ENCODE data around the gene TMEM62.

DNA sequence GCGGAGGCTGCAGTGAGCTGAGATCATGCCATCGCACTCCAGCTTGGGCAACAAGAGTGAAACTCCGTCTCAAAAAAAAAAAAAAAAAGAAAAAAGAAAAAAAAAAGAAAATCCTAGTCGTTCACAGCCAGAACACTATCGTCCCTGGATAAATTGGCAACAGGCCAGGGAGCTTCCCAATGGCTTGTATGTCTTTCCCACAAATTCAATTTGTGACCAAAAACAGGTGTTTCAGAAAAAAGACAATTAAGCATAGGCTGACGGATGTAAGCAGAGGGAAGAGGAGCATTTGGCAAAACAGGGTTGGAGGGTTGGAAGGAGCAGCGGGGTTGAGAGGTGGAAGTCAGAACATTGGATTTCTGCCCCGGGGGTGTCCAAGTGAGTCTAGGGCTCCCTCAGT lies 78.9 kb downstream of the TMEM62 start:
- no peak for TF ChIP-seq CREB1 (IDR thresholded peaks at IDR 0.05; ENCODE audit: low read depth)
- TF ChIP-seq, protein P1, sequence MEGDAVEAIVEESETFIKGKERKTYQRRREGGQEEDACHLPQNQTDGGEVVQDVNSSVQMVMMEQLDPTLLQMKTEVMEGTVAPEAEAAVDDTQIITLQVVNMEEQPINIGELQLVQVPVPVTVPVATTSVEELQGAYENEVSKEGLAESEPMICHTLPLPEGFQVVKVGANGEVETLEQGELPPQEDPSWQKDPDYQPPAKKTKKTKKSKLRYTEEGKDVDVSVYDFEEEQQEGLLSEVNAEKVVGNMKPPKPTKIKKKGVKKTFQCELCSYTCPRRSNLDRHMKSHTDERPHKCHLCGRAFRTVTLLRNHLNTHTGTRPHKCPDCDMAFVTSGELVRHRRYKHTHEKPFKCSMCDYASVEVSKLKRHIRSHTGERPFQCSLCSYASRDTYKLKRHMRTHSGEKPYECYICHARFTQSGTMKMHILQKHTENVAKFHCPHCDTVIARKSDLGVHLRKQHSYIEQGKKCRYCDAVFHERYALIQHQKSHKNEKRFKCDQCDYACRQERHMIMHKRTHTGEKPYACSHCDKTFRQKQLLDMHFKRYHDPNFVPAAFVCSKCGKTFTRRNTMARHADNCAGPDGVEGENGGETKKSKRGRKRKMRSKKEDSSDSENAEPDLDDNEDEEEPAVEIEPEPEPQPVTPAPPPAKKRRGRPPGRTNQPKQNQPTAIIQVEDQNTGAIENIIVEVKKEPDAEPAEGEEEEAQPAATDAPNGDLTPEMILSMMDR (IDR thresholded peaks at IDR 0.05 in 2 of 3, conservative IDR thresholded peaks at IDR 0.05 in 1 of 3; ENCODE audit: control insufficient read depth in 2 of 3, extremely low read depth in 1 of 3, insufficient read depth in 1 of 3, low read depth in 3 of 3, low read length in 3 of 3), result no peak
- TF ChIP-seq, protein P2, sequence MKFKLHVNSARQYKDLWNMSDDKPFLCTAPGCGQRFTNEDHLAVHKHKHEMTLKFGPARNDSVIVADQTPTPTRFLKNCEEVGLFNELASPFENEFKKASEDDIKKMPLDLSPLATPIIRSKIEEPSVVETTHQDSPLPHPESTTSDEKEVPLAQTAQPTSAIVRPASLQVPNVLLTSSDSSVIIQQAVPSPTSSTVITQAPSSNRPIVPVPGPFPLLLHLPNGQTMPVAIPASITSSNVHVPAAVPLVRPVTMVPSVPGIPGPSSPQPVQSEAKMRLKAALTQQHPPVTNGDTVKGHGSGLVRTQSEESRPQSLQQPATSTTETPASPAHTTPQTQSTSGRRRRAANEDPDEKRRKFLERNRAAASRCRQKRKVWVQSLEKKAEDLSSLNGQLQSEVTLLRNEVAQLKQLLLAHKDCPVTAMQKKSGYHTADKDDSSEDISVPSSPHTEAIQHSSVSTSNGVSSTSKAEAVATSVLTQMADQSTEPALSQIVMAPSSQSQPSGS (IDR thresholded peaks at IDR 0.05; ENCODE audit: low read length), result no peak
- no peak for TF ChIP-seq SMC3 (IDR thresholded peaks at IDR 0.05; ENCODE audit: borderline replicate concordance, low read length)
- no peak for TF ChIP-seq POLR2A (IDR thresholded peaks at IDR 0.05; ENCODE audit: low read depth, low read length)
- TF ChIP-seq, protein P3, sequence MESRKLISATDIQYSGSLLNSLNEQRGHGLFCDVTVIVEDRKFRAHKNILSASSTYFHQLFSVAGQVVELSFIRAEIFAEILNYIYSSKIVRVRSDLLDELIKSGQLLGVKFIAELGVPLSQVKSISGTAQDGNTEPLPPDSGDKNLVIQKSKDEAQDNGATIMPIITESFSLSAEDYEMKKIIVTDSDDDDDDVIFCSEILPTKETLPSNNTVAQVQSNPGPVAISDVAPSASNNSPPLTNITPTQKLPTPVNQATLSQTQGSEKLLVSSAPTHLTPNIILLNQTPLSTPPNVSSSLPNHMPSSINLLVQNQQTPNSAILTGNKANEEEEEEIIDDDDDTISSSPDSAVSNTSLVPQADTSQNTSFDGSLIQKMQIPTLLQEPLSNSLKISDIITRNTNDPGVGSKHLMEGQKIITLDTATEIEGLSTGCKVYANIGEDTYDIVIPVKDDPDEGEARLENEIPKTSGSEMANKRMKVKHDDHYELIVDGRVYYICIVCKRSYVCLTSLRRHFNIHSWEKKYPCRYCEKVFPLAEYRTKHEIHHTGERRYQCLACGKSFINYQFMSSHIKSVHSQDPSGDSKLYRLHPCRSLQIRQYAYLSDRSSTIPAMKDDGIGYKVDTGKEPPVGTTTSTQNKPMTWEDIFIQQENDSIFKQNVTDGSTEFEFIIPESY (IDR thresholded peaks at IDR 0.05), result no peak
- no peak for TF ChIP-seq SP1 (IDR thresholded peaks at IDR 0.05; ENCODE audit: low read depth, low read length)
- TF ChIP-seq ESRRA (IDR thresholded peaks at IDR 0.05; ENCODE audit: low read length), result no peak
- TF ChIP-seq EED (IDR thresholded peaks at IDR 0.05; ENCODE audit: low read depth), result no peak

Data from GM12878 (cell line).